GM12878 (cell line): Measurements from ENCODE around the gene ERCC3. TPM values are rescaled to one million over a fixed set of nuclear protein-coding genes. Genes with fewer than 3 reads are reported as not detected.

Source experiments
- ATAC-seq: fragments of 200-7000 bp; cut with Tn5 transposase; 3 replicates; pipeline ENCODE4 v1.9.1; 2020; ENCODE audit warnings: mild to moderate bottlenecking, moderate library complexity
- BruUV-seq: library from RNA; stranded (reverse); fragments of 400-500 nt; replicated peaks from 2 replicates; lab custom pipeline; 2021; lab: Mats Ljungman, UMichigan
- CTCF ChIA-PET: fragments of 300-600 bp; sonication (Branson Sonifier 250); formaldehyde crosslinking; extraction: SDS; loops from one replicate; lab custom pipeline; 2021; ENCODE audit warnings: inconsistent platforms; lab: Yijun Ruan, JAX
- POLR2A ChIA-PET: fragments of 350-600 bp; formaldehyde crosslinking; extraction: SDS; loops from one replicate; lab custom pipeline; 2021; ENCODE audit warnings: inconsistent platforms; lab: Charles Lee
- RAD21 ChIA-PET: fragments of 300-600 bp; sonication (Branson Sonifier 250); formaldehyde crosslinking; loops from one replicate; lab custom pipeline; 2023; ENCODE audit warnings: antibody characterized with exemption; ENCODE audit not compliant: unreplicated experiment; lab: Charles Lee
- SMC1A ChIA-PET: fragments of 300-600 bp; sonication (Branson Sonifier 250); formaldehyde crosslinking; loops from one replicate; lab custom pipeline; 2023; ENCODE audit not compliant: unreplicated experiment, uncharacterized antibody; lab: Charles Lee
- DNase-seq: peaks from one replicate; pipeline ENCODE4 v3.0.0-alpha.2; 2011; ENCODE audit warnings: low read depth, low spot score
- FAIRE-seq: peaks from 3 replicates; lab custom pipeline; 2011; peaks lifted over from hg19 to GRCh38; lab: Jason Lieb, UNC
- H2AFZ ChIP-seq: 2 replicates; pipeline ENCODE4 v1.6.0; 2011; ENCODE audit warnings: low read depth, low read length, control low read depth; ENCODE audit not compliant: control insufficient read depth
- H3K27ac ChIP-seq: 2 replicates; pipeline ENCODE4 v1.5.1; 2011; ENCODE audit warnings: control low read depth; ENCODE audit not compliant: control insufficient read depth, insufficient read depth
- H3K27me3 ChIP-seq, 2 experiments: replicated peaks in 1 of 2; 2 replicates each; pipeline versions ENCODE4 v1.6.0 to v1.6.1; 2011; ENCODE audit warnings: low read length in 1 of 2; ENCODE audit not compliant: control insufficient read depth in 2 of 2, insufficient read depth in 2 of 2
- H3K36me3 ChIP-seq, 2 experiments: 2 replicates each; pipeline ENCODE4 v1.5.1; 2011; ENCODE audit warnings: low read length in 1 of 2; ENCODE audit not compliant: control insufficient read depth in 2 of 2, insufficient read depth in 2 of 2
- H3K4me1 ChIP-seq: 2 replicates; pipeline ENCODE4 v1.6.1; 2011; ENCODE audit warnings: mild to moderate bottlenecking, low read length, moderate library complexity, mixed read lengths; ENCODE audit not compliant: control insufficient read depth, insufficient read depth
- H3K4me2 ChIP-seq: 2 replicates; pipeline ENCODE4 v1.6.0; 2011; ENCODE audit warnings: control low read depth; ENCODE audit not compliant: control insufficient read depth, insufficient read depth
- H3K4me3 ChIP-seq: fragments of 200-600 bp; sonication (generic); 2 replicates; pipeline ENCODE4 v1.5.1; 2016
- H3K79me2 ChIP-seq: 2 replicates; pipeline ENCODE4 v1.6.0; 2011; ENCODE audit warnings: low read length; ENCODE audit not compliant: control insufficient read depth, insufficient read depth
- H3K9ac ChIP-seq: 2 replicates; pipeline ENCODE4 v1.8.0; 2011; ENCODE audit warnings: low read length, control low read depth, mixed read lengths; ENCODE audit not compliant: control insufficient read depth, insufficient read depth
- H3K9me3 ChIP-seq: replicated peaks from 3 replicates; pipeline ENCODE4 v1.5.1; 2011; ENCODE audit warnings: mild to moderate bottlenecking, low read length; ENCODE audit not compliant: control insufficient read depth, insufficient read depth
- H4K20me1 ChIP-seq: 2 replicates; pipeline ENCODE4 v1.6.0; 2011; ENCODE audit not compliant: control insufficient read depth, insufficient read depth
- BACH1 ChIP-seq: fragments of 450-650 bp; IDR thresholded peaks from 2 replicates; pipeline ENCODE4 v1.6.1; 2017; ENCODE audit warnings: mild to moderate bottlenecking, borderline replicate concordance
- RAD21 ChIP-seq: IDR thresholded peaks from 2 replicates; pipeline ENCODE4 v1.6.1; 2011; ENCODE audit warnings: mild to moderate bottlenecking, low read depth, low read length, moderate library complexity; ENCODE audit not compliant: insufficient read depth
- RBBP5 ChIP-seq: fragments of 200-600 bp; sonication (generic); conservative IDR thresholded peaks from 2 replicates; pipeline ENCODE4 v1.6.1; 2016
- SMC3 ChIP-seq: IDR thresholded peaks from 2 replicates; pipeline ENCODE4 v1.6.1; 2011; ENCODE audit warnings: low read length, improper control_type of control experiment, borderline replicate concordance
- TCF12 ChIP-seq: IDR thresholded peaks from 2 replicates; pipeline ENCODE4 v1.6.1; 2011; ENCODE audit warnings: low read depth, mild to moderate bottlenecking, low read length
- ZSCAN29 ChIP-seq: fragments of 450-650 bp; IDR thresholded peaks from 2 replicates; pipeline ENCODE4 v1.6.1; 2017; ENCODE audit warnings: mild to moderate bottlenecking, moderate library complexity
- WGBS: methylation state at CpG from one replicate; pipeline ENCODE4 v1.1.6; 2016; ENCODE audit warnings: low lambda C conversion rate; ENCODE audit not compliant: insufficient replicate concordance, insufficient coverage; ENCODE audit errors: missing lambda C conversion rate; 5-methylcytosine and 5-hydroxymethylcytosine counted together
- in situ Hi-C: fragments of 300-500 bp; cut with MboI; formaldehyde crosslinking; loops from 9 replicates; pipeline ENCODE4 v1.14.3; 2018; ENCODE audit warnings: mixed read lengths
- intact Hi-C: fragments of 100-400 bp; cut with micrococcal nuclease; formaldehyde crosslinking; loops from one replicate; pipeline ENCODE4 v1.14.2; 2022; ENCODE audit not compliant: unreplicated experiment
- polyA plus RNA-seq, 11 experiments: library from polyadenylated mRNA; depleted of rRNA in 4 of 11; unstranded in 6 of 11; stranded (reverse) in 5 of 11; fragments of >200 nt; fragmentation: Nextera tagmentation in 4 of 11; fragmentation: Illumina TruSeq in 1 of 11; extraction: Ambion mirVana in 4 of 11; extraction: Trizol in 1 of 11; gene quantifications; 1 replicate in 1 of 11; 2 replicates in 10 of 11; pipeline versions ENCODE4 v1.2.1 to v1.2.3, GENCODE V29; 2011 to 2016; ENCODE audit warnings: inconsistent platforms in 2 of 11, missing spikeins in 2 of 11, low read depth in 1 of 11
- total RNA-seq, 4 experiments: library from RNA; depleted of rRNA in 3 of 4; stranded (reverse); fragments of >200 nt in 3 of 4; fragmentation: Illumina TruSeq in 1 of 4; extraction: Trizol in 1 of 4; gene quantifications; 2 replicates each; pipeline versions ENCODE4 v1.2.1 to v1.2.3, GENCODE V29; 2013 to 2021
- TF ChIP-seq, protein P1 (sequence below), 3 experiments: IDR thresholded peaks in 2 of 3; conservative IDR thresholded peaks in 1 of 3; 2 replicates each; pipeline ENCODE4 v1.5.1; 2011; ENCODE audit warnings: low read depth in 3 of 3, low read length in 3 of 3, mild to moderate bottlenecking in 3 of 3, control low read depth in 2 of 3, moderate library complexity in 2 of 3, inconsistent platforms in 1 of 3, mixed read lengths in 1 of 3; ENCODE audit not compliant: control insufficient read depth in 2 of 3, insufficient read depth in 1 of 3; ENCODE audit errors: extremely low read depth in 1 of 3
- TF ChIP-seq, protein P2 (sequence below): IDR thresholded peaks from 2 replicates; pipeline ENCODE4 v1.6.1; 2012; ENCODE audit warnings: low read depth, low read length, improper control_type of control experiment

Gene ERCC3
- total and polyA plus RNA-seq, 10 of the 15 experiments (the other 5 are each of a cell fraction or from before 2014, with no cell fraction given): 17.1 to 64.8 (median 42.8) TPM

DNA sequence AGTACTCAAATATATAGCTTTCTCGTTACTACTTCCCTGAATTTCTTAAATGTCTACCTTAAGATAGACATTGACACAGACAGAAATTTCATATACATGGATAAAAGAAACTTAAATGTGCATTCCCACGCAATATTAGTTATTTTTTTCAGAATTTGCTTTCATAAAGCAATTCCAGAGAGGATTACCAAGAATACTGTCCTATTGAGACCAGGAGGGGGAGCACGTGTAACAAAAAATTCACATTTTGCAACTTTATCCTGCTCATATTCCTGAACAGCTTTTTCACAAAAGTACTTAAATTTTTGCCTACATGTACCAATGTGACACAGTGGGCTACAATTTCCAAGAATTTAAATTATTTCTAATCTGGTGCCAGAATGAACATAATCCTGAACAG, 30.7 kb upstream of the ERCC3 start:
- H3K27ac ChIP-seq: no peak overlapping the region
- H3K4me3 ChIP-seq: no peak overlapping the region
- no peaks in the 10 kb centered on the region for H3K4me1 ChIP-seq
- peaks cover 3% of the 10 kb centered on the region; the same call in 2 of the 3 replicates for H3K9me3 ChIP-seq
- ChIA-PET POLR2A (no interaction called here), RAD21 (interaction anchor here (1.1 to 2.2 kb wide), 3 partner anchors 11 to 155 kb away, joined by 5 to 12 read pairs (median 5); no protein-coding TSS in a partner anchor), SMC1A (interaction anchor here (0.5 to 1.7 kb wide), 7 partner anchors 11 to 663 kb away, joined by 3 to 8 read pairs (median 4); no protein-coding TSS in a partner anchor), CTCF (interaction anchor here (1.0 to 3.1 kb wide), 7 partner anchors 9 to 157 kb away, joined by 3 to 19 read pairs (median 5); no protein-coding TSS in a partner anchor)
- no peak for TF ChIP-seq TCF12
- peak; percentile 56 for TF ChIP-seq RAD21
- no peak for TF ChIP-seq ZSCAN29
- no peak for TF ChIP-seq BACH1
- no peak for TF ChIP-seq RBBP5
- peak; percentile 47 for TF ChIP-seq SMC3
- TF ChIP-seq, protein P1, sequence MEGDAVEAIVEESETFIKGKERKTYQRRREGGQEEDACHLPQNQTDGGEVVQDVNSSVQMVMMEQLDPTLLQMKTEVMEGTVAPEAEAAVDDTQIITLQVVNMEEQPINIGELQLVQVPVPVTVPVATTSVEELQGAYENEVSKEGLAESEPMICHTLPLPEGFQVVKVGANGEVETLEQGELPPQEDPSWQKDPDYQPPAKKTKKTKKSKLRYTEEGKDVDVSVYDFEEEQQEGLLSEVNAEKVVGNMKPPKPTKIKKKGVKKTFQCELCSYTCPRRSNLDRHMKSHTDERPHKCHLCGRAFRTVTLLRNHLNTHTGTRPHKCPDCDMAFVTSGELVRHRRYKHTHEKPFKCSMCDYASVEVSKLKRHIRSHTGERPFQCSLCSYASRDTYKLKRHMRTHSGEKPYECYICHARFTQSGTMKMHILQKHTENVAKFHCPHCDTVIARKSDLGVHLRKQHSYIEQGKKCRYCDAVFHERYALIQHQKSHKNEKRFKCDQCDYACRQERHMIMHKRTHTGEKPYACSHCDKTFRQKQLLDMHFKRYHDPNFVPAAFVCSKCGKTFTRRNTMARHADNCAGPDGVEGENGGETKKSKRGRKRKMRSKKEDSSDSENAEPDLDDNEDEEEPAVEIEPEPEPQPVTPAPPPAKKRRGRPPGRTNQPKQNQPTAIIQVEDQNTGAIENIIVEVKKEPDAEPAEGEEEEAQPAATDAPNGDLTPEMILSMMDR (IDR thresholded peaks at IDR 0.05 in 2 of 3, conservative IDR thresholded peaks at IDR 0.05 in 1 of 3; ENCODE audit: control insufficient read depth in 2 of 3, extremely low read depth in 1 of 3, insufficient read depth in 1 of 3, low read depth in 3 of 3, low read length in 3 of 3): peak; percentile 28 to 48 (median 38); a peak in 3 of 6 replicates
- TF ChIP-seq, protein P2, sequence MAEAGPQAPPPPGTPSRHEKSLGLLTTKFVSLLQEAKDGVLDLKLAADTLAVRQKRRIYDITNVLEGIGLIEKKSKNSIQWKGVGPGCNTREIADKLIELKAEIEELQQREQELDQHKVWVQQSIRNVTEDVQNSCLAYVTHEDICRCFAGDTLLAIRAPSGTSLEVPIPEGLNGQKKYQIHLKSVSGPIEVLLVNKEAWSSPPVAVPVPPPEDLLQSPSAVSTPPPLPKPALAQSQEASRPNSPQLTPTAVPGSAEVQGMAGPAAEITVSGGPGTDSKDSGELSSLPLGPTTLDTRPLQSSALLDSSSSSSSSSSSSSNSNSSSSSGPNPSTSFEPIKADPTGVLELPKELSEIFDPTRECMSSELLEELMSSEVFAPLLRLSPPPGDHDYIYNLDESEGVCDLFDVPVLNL: no peak
- WGBS: 22% methylated on average over 3 of the region's 3 CpGs
- H3K27me3 ChIP-seq: no peaks in the 10 kb centered on the region
- DNase-seq: no peak
- in situ Hi-C loops: no loop called here
- ATAC-seq: no peak
- no peak overlapping the region for H3K9ac ChIP-seq
- no peaks in the 10 kb centered on the region for H3K79me2 ChIP-seq
- intact Hi-C loops: no loop called here
- H3K4me2 ChIP-seq: no peak overlapping the region
- H3K36me3 ChIP-seq: peaks cover 1 to 33% of the 10 kb centered on the region in 2 experiments
- BruUV-seq: no TSS peak
- peak; percentile 31 for FAIRE-seq
- no peaks in the 10 kb centered on the region for H4K20me1 ChIP-seq
- H2AFZ ChIP-seq: no peak overlapping the region
